T-helper 17 cell (primary cell): Measurements from ENCODE around the gene TFAP2C. TPM values are rescaled to one million over a fixed set of nuclear protein-coding genes. Genes with fewer than 3 reads are reported as not detected.
"Not testable (repeated sequence)": the region's sequence is repeated elsewhere in the genome, so short reads cannot be mapped to it uniquely, and the experiment has no call there.

ENCODE experiments used
- ATAC-seq: fragments of 150-1000 bp; cut with Tn5 transposase; 2 replicates; pipeline ENCODE4 v1.10.0; 2021; ENCODE audit warnings: mild to moderate bottlenecking, moderate library complexity
- DNase-seq, 3 donors: peaks; one replicate each; pipeline versions ENCODE4 v3.0.0 to v3.0.0-alpha.2; 2020 to 2021
- H3K9me3 ChIP-seq: one replicate; pipeline ENCODE4 v1.7.0; 2013; ENCODE audit warnings: low read length, mild to moderate bottlenecking; ENCODE audit not compliant: control insufficient read depth, poor library complexity, severe bottlenecking
- H3K27ac Mint-ChIP-seq: one replicate; pipeline ENCODE4 v1.8.0; 2022; ENCODE audit warnings: mild to moderate bottlenecking, moderate library complexity, mixed read lengths
- H3K27me3 Mint-ChIP-seq: one replicate; pipeline ENCODE4 v1.8.0; 2022; ENCODE audit warnings: mixed read lengths
- H3K36me3 Mint-ChIP-seq: one replicate; pipeline ENCODE4 v1.8.0; 2022; ENCODE audit warnings: low read depth, mixed read lengths
- H3K4me1 Mint-ChIP-seq: one replicate; pipeline ENCODE4 v1.8.0; 2022; ENCODE audit warnings: mild to moderate bottlenecking, mixed read lengths
- H3K4me3 Mint-ChIP-seq: one replicate; pipeline ENCODE4 v1.8.0; 2022; ENCODE audit warnings: mild to moderate bottlenecking, moderate library complexity, mixed read lengths
- total RNA-seq, 4 donors: library from RNA in 2 of 4; stranded (reverse) in 2 of 4; gene quantifications; one replicate each; pipeline ENCODE4 v1.2.3 and lab custom pipeline; 2022 to 2026

Gene TFAP2C
- total RNA-seq, 2 donors from 2014 or later: not detected

DNA sequence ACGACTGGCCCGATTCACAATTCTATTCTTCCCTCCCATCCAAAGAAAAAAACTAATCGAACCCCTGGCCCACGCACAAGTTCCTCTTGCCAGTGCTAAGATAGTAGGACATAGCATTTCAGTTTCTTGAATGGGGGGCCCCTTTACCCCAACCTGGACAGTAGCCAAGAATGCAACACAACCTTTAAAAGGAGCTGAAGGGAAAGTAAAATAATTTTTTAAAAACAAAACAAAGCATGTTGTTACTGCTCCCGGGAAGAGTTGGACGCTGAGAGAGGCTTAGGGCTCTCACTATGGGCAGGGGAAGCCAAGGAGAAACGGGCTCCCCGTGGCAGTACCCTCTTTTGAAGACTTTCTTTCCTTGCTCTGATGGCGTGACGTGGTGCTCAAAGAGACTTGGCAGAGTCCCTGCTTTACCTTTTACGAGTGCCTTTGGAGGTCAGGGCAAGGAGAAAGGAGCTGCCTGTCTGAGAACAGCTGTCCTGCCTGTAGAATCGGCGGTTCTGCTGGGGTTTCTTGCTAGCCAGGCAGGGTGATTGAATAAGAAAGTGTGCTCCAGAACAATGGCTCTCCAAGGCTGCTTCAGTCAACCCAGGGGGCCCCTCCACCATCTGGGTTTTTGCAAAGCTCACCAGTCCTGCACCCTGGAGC, 5.8 kb downstream of the TFAP2C start:
- DNase-seq (no peak), ATAC-seq (no peak)
- Mint-ChIP-seq H3K4me3 (no peak overlapping the region), H3K4me1 (no peaks in the 10 kb centered on the region), H3K36me3 (no peaks in the 10 kb centered on the region), H3K27ac (no peak overlapping the region), H3K27me3 (peaks cover 58% of the 10 kb centered on the region)
- H3K9me3 ChIP-seq: no peaks in the 10 kb centered on the region

DNA sequence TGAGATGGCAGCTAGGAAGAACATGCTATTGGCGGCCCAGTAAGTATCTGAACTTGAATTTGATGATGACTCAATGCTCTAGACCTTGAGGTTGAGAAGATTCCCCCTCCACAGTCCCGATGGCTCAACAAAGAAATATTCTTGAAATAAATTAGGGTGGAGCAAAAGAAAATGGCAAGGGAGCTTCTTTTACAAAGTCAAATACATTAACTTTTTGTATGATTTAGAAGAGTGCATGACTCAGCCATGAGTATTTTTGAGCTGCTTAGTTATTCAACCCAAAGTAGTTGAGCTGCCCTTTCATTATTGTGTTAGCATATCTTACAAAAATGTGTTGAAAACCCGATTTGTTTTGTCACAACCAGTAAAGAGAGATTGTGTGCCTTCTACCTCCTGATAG, 7.6 kb downstream of the TFAP2C start:
- no peak for ATAC-seq
- Mint-ChIP-seq H3K27me3 (peaks cover 59% of the 10 kb centered on the region), H3K4me3 (no peak overlapping the region), H3K36me3 (no peaks in the 10 kb centered on the region), H3K4me1 (no peaks in the 10 kb centered on the region), H3K27ac (no peak overlapping the region)
- no peak for DNase-seq
- H3K9me3 ChIP-seq: no peaks in the 10 kb centered on the region

DNA sequence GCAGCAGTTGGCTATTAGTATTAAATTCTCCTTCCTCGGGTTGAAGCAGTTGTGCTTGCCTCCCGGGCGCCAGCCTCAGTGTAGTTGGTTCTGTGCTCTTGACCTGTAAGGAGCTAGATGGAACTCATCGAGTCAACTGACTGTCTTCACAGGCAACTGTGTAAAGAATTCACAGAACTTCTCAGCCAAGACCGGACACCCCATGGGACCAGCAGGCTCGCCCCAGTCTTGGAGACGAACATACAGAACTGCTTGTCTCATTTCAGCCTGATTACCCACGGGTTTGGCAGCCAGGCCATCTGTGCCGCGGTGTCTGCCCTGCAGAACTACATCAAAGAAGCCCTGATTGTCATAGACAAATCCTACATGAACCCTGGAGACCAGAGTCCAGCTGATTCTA, 8.5 kb downstream of the TFAP2C start:
- DNase-seq (no peak), ATAC-seq (no peak)
- Mint-ChIP-seq H3K27me3 (peaks cover 55% of the 10 kb centered on the region), H3K36me3 (no peaks in the 10 kb centered on the region), H3K27ac (no peak overlapping the region), H3K4me3 (no peak overlapping the region), H3K4me1 (no peaks in the 10 kb centered on the region)
- H3K9me3 ChIP-seq: no peaks in the 10 kb centered on the region

DNA sequence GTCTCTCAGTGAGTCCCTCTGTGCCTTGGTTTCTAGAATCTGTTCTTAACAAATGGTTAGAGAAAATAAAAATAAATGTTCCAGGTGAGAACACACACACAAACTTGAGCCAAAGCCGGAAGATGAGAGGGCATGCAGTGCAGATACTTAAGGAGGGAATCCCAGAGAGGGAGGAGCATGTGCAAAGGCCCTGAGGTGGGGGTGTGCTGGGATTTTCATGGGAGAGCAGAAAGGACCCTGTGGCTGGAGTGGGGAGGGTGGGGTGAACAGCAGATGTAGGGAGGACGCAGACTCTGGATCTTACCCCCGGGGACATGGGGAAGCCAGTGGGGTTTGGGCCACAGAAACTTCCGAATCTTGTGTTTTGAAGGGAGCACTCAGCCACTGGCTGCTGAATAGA, 17.5 kb downstream of the TFAP2C start:
- no peak overlapping the region for H3K27ac Mint-ChIP-seq
- H3K36me3 Mint-ChIP-seq: no peaks in the 10 kb centered on the region
- no peak overlapping the region for H3K4me3 Mint-ChIP-seq
- ATAC-seq: no peak
- no peak for DNase-seq
- no peaks in the 10 kb centered on the region for H3K9me3 ChIP-seq
- H3K4me1 Mint-ChIP-seq: no peaks in the 10 kb centered on the region
- H3K27me3 Mint-ChIP-seq: peaks cover 18% of the 10 kb centered on the region

DNA sequence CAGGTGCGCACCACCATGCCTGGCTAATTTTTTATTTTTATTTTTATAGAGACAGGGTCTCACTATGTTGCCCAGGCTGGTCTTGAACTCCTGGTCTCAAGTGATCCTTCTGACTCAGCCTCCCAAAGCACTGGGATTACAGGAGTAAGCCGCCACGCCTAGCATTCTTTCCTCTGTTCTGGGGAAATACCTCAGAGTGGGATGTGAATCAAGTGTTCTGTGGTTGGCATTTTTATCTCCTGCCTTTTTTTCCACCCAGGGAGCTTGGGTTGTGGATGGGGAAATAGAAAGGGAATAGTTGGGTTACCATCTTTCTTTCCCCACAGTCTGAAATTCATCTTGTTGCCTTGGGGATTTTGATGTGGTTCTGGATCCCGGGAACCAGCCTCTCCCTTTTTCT, 24.1 kb downstream of the TFAP2C start:
- DNase-seq (no peak), ATAC-seq (no peak)
- Mint-ChIP-seq H3K36me3 (no peaks in the 10 kb centered on the region), H3K4me3 (no peak overlapping the region), H3K27ac (no peak overlapping the region), H3K27me3 (peaks cover 14% of the 10 kb centered on the region), H3K4me1 (no peaks in the 10 kb centered on the region)
- no peaks in the 10 kb centered on the region for H3K9me3 ChIP-seq

DNA sequence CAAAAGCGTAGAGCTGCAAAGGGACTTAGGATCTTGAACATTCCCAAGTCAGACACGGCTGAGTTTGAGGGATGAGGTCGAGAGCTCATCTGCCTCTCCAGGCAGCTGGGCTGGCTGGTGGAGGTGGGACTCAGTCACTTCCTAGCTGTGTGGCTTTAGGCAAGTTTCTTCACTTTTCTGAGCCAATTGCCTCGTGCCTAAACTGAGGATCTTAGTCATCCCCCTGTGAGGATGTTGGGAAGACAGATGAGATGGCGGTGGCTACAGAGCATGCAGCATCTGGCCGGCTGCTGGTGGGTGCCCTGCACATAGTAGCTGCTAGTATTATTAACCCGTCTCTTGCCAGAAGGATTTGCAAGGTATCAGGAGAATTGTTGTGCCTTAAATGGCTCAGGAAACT, 27.5 kb downstream of the TFAP2C start:
- H3K4me1 Mint-ChIP-seq: no peaks in the 10 kb centered on the region
- no peak overlapping the region for H3K27ac Mint-ChIP-seq
- no peaks in the 10 kb centered on the region for H3K36me3 Mint-ChIP-seq
- no peak for ATAC-seq
- no peaks in the 10 kb centered on the region for H3K9me3 ChIP-seq
- peaks cover 14% of the 10 kb centered on the region for H3K27me3 Mint-ChIP-seq
- H3K4me3 Mint-ChIP-seq: no peak overlapping the region
- DNase-seq: no peak

DNA sequence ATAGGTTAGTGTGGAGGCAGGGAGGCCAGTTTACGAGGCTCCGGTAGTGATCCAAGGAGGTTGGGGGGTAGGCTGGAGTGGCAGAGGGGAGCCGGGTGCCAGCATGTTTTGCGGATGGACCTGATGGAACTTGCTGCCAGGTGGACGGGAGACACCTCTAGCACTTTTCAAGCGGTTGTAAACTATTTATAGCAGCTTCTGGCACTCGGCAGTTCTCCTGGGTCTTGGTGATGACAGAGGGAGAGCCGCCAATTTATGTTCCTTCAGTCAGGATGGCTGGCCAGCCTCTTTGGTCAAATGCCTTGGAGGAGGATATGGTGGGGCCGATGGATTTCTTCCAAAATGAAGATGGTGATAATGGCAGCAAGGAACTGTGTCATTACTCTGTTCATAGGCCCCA, 28.8 kb downstream of the TFAP2C start:
- Mint-ChIP-seq H3K4me1 (no peaks in the 10 kb centered on the region), H3K27me3 (peaks cover 14% of the 10 kb centered on the region), H3K4me3 (no peak overlapping the region), H3K36me3 (no peaks in the 10 kb centered on the region), H3K27ac (no peak overlapping the region)
- DNase-seq (no peak), ATAC-seq (no peak)
- H3K9me3 ChIP-seq: no peaks in the 10 kb centered on the region

DNA sequence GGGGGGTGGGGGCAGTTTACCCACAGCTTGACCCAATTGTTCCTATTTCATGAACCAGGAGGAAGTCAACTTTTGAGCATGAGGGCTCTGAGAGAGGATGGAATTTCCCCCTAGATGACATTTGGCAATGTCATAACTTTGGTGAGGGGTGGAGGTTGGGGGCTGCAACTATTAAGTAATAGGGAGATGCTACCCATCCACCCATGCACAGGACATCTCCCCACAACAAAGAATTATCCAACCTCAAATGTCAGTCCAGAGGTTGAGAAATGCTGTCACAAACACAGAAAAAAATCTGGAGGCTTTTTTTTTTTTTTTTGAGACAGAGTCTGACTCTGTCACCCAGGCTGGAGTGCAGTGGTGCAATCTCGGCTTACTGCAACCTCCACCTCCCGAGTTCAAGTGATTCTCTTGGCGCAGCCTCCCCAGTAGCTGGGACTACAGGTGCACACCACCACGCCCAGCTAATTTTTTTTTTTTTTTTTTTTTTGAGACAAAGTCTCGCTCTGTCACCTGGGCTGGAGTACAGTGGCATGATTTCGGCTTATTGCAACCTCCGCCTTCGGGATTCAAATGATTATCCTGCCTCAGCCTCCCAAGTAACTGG, 29.3 kb downstream of the TFAP2C start:
- not testable (repeated sequence) for H3K4me1 Mint-ChIP-seq, H3K27ac Mint-ChIP-seq, ATAC-seq, H3K9me3 ChIP-seq, H3K4me3 Mint-ChIP-seq, DNase-seq, H3K36me3 Mint-ChIP-seq
- peaks cover 14% of the 10 kb centered on the region for H3K27me3 Mint-ChIP-seq

DNA sequence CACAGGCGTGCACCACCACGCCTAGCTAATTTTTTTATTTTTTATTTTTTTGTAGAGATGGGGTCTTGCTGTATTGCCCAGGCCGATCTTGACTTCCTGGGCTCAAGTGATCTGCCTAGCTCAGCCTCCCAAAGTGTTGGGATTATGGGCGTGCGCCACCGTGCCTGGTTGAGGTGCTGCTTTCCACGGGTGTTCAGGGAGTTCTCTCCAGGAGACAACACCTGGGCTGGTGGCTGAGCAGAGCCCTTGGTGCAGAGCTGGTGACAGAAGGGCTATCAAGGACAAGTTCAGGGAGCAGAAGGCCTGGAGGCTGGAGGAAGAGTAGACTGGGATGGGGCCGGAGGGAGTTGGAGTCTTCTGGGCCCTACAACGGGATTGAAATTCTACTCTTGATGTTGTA, 34.6 kb downstream of the TFAP2C start:
- Mint-ChIP-seq H3K27ac (no peak overlapping the region), H3K36me3 (peaks cover 2% of the 10 kb centered on the region), H3K27me3 (peaks cover 7% of the 10 kb centered on the region), H3K4me1 (no peaks in the 10 kb centered on the region), H3K4me3 (no peak overlapping the region)
- no peaks in the 10 kb centered on the region for H3K9me3 ChIP-seq
- no peak for DNase-seq
- ATAC-seq: no peak

DNA sequence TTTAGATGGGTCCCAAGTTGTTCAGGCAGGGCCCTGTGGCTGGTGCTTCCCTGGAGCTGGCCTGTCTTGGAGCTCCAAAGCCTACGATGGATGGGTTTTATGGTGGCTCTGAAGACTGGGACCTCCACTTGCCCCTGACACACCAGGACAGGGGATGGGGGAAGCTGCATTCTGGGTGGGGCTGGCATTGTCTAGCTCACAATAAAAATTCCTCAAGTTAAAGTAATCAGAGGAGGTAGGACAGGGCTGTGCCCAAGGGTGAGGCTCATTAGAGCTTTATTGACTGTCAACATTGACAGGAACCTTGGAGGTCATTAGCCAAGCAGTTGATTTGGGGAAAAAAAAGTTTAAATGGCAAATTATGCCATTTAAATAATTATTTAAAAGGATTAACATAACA, 35.7 kb downstream of the TFAP2C start:
- no peaks in the 10 kb centered on the region for H3K9me3 ChIP-seq
- H3K4me3 Mint-ChIP-seq: no peak overlapping the region
- DNase-seq (no peak), ATAC-seq (no peak)
- no peak overlapping the region for H3K27ac Mint-ChIP-seq
- H3K27me3 Mint-ChIP-seq: peaks cover 7% of the 10 kb centered on the region
- no peaks in the 10 kb centered on the region for H3K4me1 Mint-ChIP-seq
- peaks cover 2% of the 10 kb centered on the region for H3K36me3 Mint-ChIP-seq

DNA sequence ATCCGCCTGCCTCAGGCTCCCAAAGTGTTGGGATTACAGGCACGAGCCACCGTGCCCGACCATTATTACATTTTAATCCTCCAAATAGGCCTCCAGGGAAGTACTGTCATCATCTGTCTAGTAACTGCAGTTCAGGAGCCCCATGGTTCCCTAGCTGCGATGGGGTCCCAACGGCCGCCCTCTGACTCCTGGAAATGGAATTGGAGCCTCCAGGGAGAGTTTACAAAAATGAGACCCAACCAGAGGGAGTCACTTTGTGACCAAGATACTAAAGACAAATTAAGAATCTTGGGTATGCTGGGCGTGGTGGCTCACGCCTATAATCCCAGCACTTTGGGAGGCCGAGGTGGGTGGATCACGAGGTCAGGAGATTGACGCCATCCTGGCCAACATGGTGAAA, 36.7 kb downstream of the TFAP2C start:
- no peak overlapping the region for H3K4me3 Mint-ChIP-seq
- H3K4me1 Mint-ChIP-seq: no peaks in the 10 kb centered on the region
- no peak overlapping the region for H3K27ac Mint-ChIP-seq
- H3K9me3 ChIP-seq: no peaks in the 10 kb centered on the region
- DNase-seq (no peak), ATAC-seq (no peak)
- peaks cover 2% of the 10 kb centered on the region for H3K36me3 Mint-ChIP-seq
- peaks cover 7% of the 10 kb centered on the region for H3K27me3 Mint-ChIP-seq

DNA sequence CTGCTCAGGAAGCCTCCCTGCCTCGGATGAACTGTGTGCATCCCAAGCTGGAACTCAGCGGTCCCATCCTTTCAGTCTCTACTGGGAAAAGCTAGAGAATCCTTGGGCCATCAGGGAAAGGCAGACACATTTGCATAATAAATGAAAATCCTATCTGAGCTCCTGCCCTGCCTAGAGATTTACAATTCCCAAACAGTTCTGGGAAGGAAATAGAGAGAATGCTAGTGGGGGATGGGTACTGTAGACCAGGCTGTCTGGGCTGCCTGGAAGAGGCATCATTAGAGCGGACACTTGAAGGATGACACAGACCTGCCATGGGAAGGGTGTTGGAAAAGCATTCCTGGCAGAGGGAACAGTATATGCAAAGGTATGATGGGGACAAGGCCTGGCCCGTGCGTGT, 44.3 kb downstream of the TFAP2C start:
- Mint-ChIP-seq H3K4me1 (no peaks in the 10 kb centered on the region), H3K27me3 (peaks cover 6% of the 10 kb centered on the region), H3K36me3 (no peaks in the 10 kb centered on the region), H3K27ac (no peak overlapping the region), H3K4me3 (no peak overlapping the region)
- no peak for DNase-seq
- H3K9me3 ChIP-seq: no peaks in the 10 kb centered on the region
- no peak for ATAC-seq

DNA sequence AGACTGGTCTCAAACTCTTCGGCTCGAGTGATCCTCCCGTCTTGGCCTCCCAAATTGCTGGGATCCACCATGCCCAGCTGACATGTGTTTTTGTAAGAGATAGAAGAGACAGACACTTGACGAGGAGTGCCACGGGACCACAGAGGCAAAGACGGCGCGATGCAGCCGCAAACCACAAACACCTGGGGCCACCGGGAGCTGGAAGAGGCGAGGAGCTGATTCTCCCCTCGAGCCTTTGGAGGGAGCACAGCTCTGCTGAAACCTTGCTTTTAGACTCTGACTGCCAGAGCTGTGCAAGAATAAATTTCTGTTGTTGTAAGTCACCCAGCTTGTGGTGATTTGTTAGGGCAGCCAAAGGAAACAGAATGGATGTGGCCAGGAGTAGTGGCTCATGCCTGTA, 46.9 kb downstream of the TFAP2C start:
- ATAC-seq: no peak
- no peak overlapping the region for H3K4me3 Mint-ChIP-seq

DNA sequence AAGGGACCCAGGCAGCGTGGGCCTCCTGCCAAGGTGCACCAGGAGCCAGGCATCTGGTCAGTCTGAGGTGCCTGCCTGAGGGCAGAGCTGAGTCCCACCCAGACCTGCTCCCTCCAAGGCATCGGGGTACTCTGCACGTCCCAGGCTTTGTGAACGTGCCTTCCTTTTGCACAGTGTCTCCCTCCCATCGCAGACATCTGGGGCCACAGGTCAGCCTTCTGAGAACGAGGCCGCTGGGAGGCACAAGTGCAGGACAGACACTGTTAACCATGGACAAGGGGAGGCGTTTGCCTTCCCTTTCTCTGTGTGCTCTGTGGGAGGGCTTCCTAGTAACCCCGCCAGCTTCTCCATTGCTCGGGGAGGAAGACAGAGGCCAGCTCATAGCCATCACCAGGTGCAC, 47.6 kb downstream of the TFAP2C start:
- no peaks in the 10 kb centered on the region for H3K4me1 Mint-ChIP-seq

More for the DNA sequence above, 46.9 kb downstream of the TFAP2C start:
- DNase-seq: no peak
- H3K9me3 ChIP-seq: no peaks in the 10 kb centered on the region
- peaks cover 6% of the 10 kb centered on the region for H3K27me3 Mint-ChIP-seq
- no peak overlapping the region for H3K27ac Mint-ChIP-seq
- H3K36me3 Mint-ChIP-seq: no peaks in the 10 kb centered on the region
- H3K4me1 Mint-ChIP-seq: no peaks in the 10 kb centered on the region

More for the DNA sequence above, 47.6 kb downstream of the TFAP2C start:
- no peaks in the 10 kb centered on the region for H3K9me3 ChIP-seq
- H3K27ac Mint-ChIP-seq: no peak overlapping the region
- DNase-seq (no peak), ATAC-seq (no peak)
- no peak overlapping the region for H3K4me3 Mint-ChIP-seq
- no peaks in the 10 kb centered on the region for H3K36me3 Mint-ChIP-seq
- peaks cover 6% of the 10 kb centered on the region for H3K27me3 Mint-ChIP-seq
